Measurements from ENCODE around the gene MAML3. TPM values are rescaled to one million over a fixed set of nuclear protein-coding genes. Genes with fewer than 3 reads are reported as not detected.

MAML3 gene
- total and polyA plus RNA-seq, 8 donors: 1.7 to 20.3 (median 8.4) TPM

DNA sequence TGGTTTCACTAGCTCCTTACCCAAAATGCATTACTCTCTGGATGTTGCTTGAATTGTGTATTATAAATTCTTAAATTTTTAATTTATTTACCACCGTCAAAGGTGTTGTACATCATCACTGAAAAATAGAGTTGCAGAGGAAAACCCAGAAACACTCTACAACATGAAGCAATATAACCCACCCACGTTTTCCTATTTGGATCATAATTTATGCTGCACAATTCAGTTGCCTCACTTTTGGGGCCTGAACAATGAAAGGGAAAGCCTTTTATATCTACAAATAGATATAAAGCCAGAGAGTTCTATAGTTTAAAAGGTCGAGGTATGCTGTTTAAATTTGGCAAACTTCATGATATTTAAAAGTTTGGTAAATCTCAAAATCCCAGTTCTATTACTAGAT, 372.9 kb downstream of the MAML3 start:
- WGBS, 5 donors: 64 to 86% (median 69%) methylated on average over 3 of the region's 3 CpGs
- intact Hi-C loops (cut with DNase I; ENCODE audit: low total_unique reads): no loop called here
- no peak overlapping the region for H3K4me3 ChIP-seq

DNA sequence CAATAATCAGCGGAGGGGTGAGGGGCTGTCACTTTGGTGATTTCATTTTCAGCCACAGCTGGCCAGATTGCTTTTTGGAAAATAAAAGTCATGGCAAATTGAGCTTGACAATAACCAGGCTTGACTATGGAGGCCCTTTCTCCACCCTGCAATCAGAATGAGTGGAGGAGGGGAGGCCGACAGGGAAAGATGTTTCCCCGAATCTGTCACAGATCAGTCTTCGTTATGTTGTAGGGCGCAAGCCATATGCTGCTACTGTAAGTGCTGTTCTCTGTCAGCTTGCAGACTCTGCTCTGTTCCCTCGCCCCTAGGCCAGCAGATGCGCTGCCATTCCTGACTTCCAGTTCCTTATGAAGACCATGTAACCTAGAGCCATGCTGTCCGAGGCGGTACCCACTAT, 374.3 kb downstream of the MAML3 start:
- H3K27ac ChIP-seq: no peak overlapping the region
- no peaks in the 10 kb centered on the region for H3K9me3 ChIP-seq
- intact Hi-C loops (cut with DNase I; ENCODE audit: low total_unique reads): no loop called here
- TF ChIP-seq POLR2AphosphoS5 (IDR thresholded peaks at IDR 0.05) (no peak), EP300 (IDR thresholded peaks at IDR 0.05) (no peak), POLR2A (IDR thresholded peaks at IDR 0.05) (no peak)
- TF ChIP-seq, protein P1, sequence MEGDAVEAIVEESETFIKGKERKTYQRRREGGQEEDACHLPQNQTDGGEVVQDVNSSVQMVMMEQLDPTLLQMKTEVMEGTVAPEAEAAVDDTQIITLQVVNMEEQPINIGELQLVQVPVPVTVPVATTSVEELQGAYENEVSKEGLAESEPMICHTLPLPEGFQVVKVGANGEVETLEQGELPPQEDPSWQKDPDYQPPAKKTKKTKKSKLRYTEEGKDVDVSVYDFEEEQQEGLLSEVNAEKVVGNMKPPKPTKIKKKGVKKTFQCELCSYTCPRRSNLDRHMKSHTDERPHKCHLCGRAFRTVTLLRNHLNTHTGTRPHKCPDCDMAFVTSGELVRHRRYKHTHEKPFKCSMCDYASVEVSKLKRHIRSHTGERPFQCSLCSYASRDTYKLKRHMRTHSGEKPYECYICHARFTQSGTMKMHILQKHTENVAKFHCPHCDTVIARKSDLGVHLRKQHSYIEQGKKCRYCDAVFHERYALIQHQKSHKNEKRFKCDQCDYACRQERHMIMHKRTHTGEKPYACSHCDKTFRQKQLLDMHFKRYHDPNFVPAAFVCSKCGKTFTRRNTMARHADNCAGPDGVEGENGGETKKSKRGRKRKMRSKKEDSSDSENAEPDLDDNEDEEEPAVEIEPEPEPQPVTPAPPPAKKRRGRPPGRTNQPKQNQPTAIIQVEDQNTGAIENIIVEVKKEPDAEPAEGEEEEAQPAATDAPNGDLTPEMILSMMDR (IDR thresholded peaks at IDR 0.05): no peak
- peak in 1 of 2 donors; percentile 52 for DNase-seq
- H3K4me1 ChIP-seq: no peaks in the 10 kb centered on the region
- no peaks in the 10 kb centered on the region for H3K36me3 ChIP-seq
- no peaks in the 10 kb centered on the region for H3K27me3 ChIP-seq
- no peak overlapping the region for H3K4me3 ChIP-seq
- 91 to 98% (median 96%) methylated on average over 9 of the region's 9 CpGs for WGBS, 5 donors

More for the DNA sequence above, 372.9 kb downstream of the MAML3 start:
- no peaks in the 10 kb centered on the region for H3K27me3 ChIP-seq
- no peaks in the 10 kb centered on the region for H3K4me1 ChIP-seq
- no peak overlapping the region for H3K27ac ChIP-seq
- TF ChIP-seq POLR2A (IDR thresholded peaks at IDR 0.05) (no peak), EP300 (IDR thresholded peaks at IDR 0.05) (no peak), POLR2AphosphoS5 (IDR thresholded peaks at IDR 0.05) (no peak)
- TF ChIP-seq, protein P1 (IDR thresholded peaks at IDR 0.05): no peak
- H3K9me3 ChIP-seq: no peaks in the 10 kb centered on the region
- no peak for DNase-seq
- no peaks in the 10 kb centered on the region for H3K36me3 ChIP-seq

DNA sequence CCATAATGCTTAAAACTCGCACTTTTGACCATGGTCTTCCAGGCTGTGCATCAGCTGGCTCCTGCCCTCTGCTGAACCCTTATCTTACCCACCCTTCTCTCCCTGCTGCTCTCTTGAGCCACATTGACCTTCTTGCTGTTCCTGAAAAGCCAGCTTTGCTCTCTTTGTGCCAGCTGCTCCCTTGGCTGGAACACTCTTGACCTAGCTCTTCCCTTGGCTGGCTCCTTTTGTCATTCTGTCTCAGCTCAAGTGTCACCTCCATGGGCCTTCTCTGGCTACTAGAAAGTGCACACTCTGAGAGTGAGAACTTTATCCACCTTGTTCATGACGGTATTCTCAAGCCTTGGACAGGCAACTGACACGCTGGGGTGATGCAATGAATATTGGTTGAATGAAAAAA, 376.2 kb downstream of the MAML3 start:
- TF ChIP-seq EP300 (IDR thresholded peaks at IDR 0.05): no peak
- TF ChIP-seq, protein P1 (IDR thresholded peaks at IDR 0.05): no peak
- no peak for TF ChIP-seq POLR2AphosphoS5 (IDR thresholded peaks at IDR 0.05)
- TF ChIP-seq POLR2A (IDR thresholded peaks at IDR 0.05): no peak
- H3K9me3 ChIP-seq: no peaks in the 10 kb centered on the region
- no peaks in the 10 kb centered on the region for H3K36me3 ChIP-seq
- DNase-seq: no peak
- H3K27me3 ChIP-seq: no peaks in the 10 kb centered on the region
- H3K27ac ChIP-seq: no peak overlapping the region
- WGBS, 5 donors: 94 to 98% (median 94%) methylated on average over 3 of the region's 3 CpGs
- no peak overlapping the region for H3K4me3 ChIP-seq
- intact Hi-C loops (cut with DNase I; ENCODE audit: low total_unique reads): no loop called here
- H3K4me1 ChIP-seq: no peaks in the 10 kb centered on the region

DNA sequence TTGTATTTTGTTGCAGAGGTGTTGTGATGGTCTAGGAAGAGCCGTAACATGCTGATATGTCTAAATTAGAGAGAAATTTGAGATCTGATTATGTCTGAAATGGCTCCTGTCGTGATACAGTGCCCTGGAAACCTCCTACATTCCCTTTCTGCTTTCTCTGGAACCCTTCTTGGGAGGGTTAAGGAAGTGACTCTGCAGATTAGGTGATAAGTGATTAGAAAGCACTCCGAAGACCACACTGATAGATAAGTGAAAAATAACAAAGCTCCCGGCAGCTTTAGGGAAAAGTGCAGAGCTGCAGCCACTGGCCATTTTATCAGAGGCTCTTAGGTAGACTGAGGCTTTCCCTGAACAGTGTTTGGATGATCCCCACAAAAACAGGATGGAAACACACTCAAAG, 377.7 kb downstream of the MAML3 start:
- Histone ChIP-seq H3K9me3 (no peaks in the 10 kb centered on the region), H3K4me1 (no peaks in the 10 kb centered on the region), H3K36me3 (no peaks in the 10 kb centered on the region), H3K4me3 (no peak overlapping the region), H3K27me3 (no peaks in the 10 kb centered on the region), H3K27ac (no peak overlapping the region)
- 54 to 82% (median 67%) methylated on average over 4 of the region's 4 CpGs for WGBS, 5 donors
- no peak for DNase-seq
- TF ChIP-seq, protein P1 (IDR thresholded peaks at IDR 0.05): no peak
- no peak for TF ChIP-seq POLR2A (IDR thresholded peaks at IDR 0.05)
- no peak for TF ChIP-seq EP300 (IDR thresholded peaks at IDR 0.05)
- TF ChIP-seq POLR2AphosphoS5 (IDR thresholded peaks at IDR 0.05): no peak
- intact Hi-C loops (cut with DNase I; ENCODE audit: low total_unique reads): no loop called here
